ENCODE results near the gene FBN1. TPM values are rescaled to one million over a fixed set of nuclear protein-coding genes. Genes with fewer than 3 reads are reported as not detected.

The FBN1 gene
- total RNA-seq, 1 donor from 2014 or later, result 0.62 TPM

- POLR2A ChIA-PET, result no interaction called here
- no peaks in the 10 kb centered on the region for H3K9me3 Mint-ChIP-seq
- no peaks in the 10 kb centered on the region for H3K4me1 Mint-ChIP-seq
- H3K36me3 Mint-ChIP-seq (ENCODE audit: low read depth), result no peaks in the 10 kb centered on the region
- TF ChIP-seq CTCF (IDR thresholded peaks at IDR 0.05), result no peak
- intact Hi-C loops (cut with micrococcal nuclease), result no loop called here
- DNase-seq, result no peak
- no peak overlapping the region for H3K4me3 Mint-ChIP-seq
- CTCF ChIA-PET, result no interaction called here
- no peak for ATAC-seq (ENCODE audit: low read depth)
- H3K27ac Mint-ChIP-seq, result no peak overlapping the region
- no peaks in the 10 kb centered on the region for H3K27me3 Mint-ChIP-seq
Observed at GRCh38 chr15:48469681-48470080, 175.8 kb downstream of the FBN1 start.

DNA sequence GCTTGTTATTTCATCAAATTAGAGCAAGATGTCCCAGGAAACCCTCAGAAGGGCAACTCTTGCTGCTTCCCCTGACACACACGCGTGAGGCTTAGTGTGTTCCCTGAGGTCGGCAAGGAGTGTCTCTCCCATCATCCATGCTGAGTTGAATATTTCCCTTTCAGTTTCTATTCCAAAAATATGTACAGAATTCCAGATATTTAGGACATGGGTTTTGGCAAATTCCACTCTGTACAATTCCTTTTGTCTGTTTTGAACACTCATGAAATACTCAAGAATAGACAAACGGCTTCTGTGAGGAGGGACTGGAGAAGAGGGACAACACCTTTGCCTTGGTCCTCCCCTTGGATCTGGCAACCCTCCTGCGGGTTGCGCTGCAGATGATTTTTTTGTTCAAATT, 176.2 kb downstream of the FBN1 start:
- H3K27me3 Mint-ChIP-seq, result no peaks in the 10 kb centered on the region
- ChIA-PET POLR2A (no interaction called here), CTCF (no interaction called here)
- no peak for TF ChIP-seq CTCF (IDR thresholded peaks at IDR 0.05)
- DNase-seq (no peak), ATAC-seq (ENCODE audit: low read depth) (no peak)
- intact Hi-C loops (cut with micrococcal nuclease), result no loop called here
- no peaks in the 10 kb centered on the region for H3K9me3 Mint-ChIP-seq
- H3K27ac Mint-ChIP-seq, result no peak overlapping the region
- H3K4me3 Mint-ChIP-seq, result no peak overlapping the region
- H3K4me1 Mint-ChIP-seq, result no peaks in the 10 kb centered on the region
- no peaks in the 10 kb centered on the region for H3K36me3 Mint-ChIP-seq (ENCODE audit: low read depth)

DNA sequence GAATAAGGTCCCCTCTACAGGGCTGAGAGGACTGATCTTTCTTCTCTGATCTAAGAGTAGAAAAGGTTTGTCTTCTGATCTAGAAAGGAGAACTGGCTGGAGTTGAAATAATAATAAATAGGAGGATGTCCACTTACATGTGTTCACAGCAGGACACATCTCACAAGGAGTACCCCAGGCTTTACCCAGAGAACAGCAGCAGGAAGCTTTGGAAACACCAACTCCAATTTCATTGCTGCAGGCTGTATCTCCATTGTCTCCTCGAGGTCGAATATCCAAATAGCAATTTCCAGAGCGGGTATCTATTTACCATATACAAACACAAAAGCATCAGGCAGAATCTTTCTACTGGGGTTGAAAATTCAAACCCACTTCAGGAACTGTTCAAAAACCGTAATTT, 177.7 kb downstream of the FBN1 start:
- Mint-ChIP-seq H3K27ac (no peak overlapping the region), H3K9me3 (no peaks in the 10 kb centered on the region), H3K4me1 (no peaks in the 10 kb centered on the region), H3K36me3 (ENCODE audit: low read depth) (no peaks in the 10 kb centered on the region), H3K4me3 (no peak overlapping the region), H3K27me3 (no peaks in the 10 kb centered on the region)
- no peak for ATAC-seq (ENCODE audit: low read depth)
- TF ChIP-seq CTCF (IDR thresholded peaks at IDR 0.05), result no peak
- DNase-seq, result no peak
- intact Hi-C loops (cut with micrococcal nuclease), result no loop called here
- POLR2A ChIA-PET, result no interaction called here
- CTCF ChIA-PET, result no interaction called here

GRCh38 chr15:48466820-48467219, 178.7 kb downstream of the FBN1 start:
- CTCF ChIA-PET, result no interaction called here
- intact Hi-C loops (cut with micrococcal nuclease), result no loop called here

DNA sequence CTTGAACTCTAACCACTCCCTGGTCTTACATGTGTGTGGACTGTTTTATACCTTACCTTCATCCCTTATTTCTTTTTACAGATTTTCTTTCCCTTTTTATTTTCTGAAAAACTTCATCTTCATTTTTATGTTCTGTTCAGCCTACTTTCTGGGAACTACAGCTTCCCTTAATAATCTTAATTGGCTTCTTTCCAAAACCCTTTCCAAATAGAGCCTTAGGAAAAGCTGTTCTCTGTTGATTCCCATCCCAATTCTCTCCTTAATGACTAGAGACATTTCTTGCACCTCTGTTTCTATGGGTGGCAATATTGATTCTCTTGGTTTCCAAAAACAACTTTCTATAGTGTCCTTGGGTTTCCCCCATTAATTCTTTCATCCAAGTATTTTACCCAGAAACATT, 179.4 kb downstream of the FBN1 start:
- no peaks in the 10 kb centered on the region for H3K27me3 Mint-ChIP-seq
- H3K27ac Mint-ChIP-seq, result no peak overlapping the region
- H3K4me3 Mint-ChIP-seq, result no peak overlapping the region
- DNase-seq, result no peak
- ChIA-PET POLR2A (no interaction called here), CTCF (no interaction called here)
- no peaks in the 10 kb centered on the region for H3K9me3 Mint-ChIP-seq
- no peak for ATAC-seq (ENCODE audit: low read depth)
- TF ChIP-seq CTCF (IDR thresholded peaks at IDR 0.05), result no peak
- no peaks in the 10 kb centered on the region for H3K36me3 Mint-ChIP-seq (ENCODE audit: low read depth)
- intact Hi-C loops (cut with micrococcal nuclease), result no loop called here
- no peaks in the 10 kb centered on the region for H3K4me1 Mint-ChIP-seq

More at GRCh38 chr15:48466820-48467219, 178.7 kb downstream of the FBN1 start:
- Mint-ChIP-seq H3K9me3 (no peaks in the 10 kb centered on the region), H3K4me3 (no peak overlapping the region), H3K27me3 (no peaks in the 10 kb centered on the region), H3K4me1 (no peaks in the 10 kb centered on the region), H3K27ac (no peak overlapping the region), H3K36me3 (ENCODE audit: low read depth) (no peaks in the 10 kb centered on the region)
- POLR2A ChIA-PET, result no interaction called here
- DNase-seq (no peak), ATAC-seq (ENCODE audit: low read depth) (no peak)
- TF ChIP-seq CTCF (IDR thresholded peaks at IDR 0.05), result no peak
